GM13976 (cell line): Measurements from ENCODE around the gene DELE1.

Experiments used
- DNase-seq: peaks from one replicate; pipeline ENCODE4 v3.0.0; 2012; ENCODE audit warnings: low spot score
- CTCF ChIP-seq: IDR thresholded peaks from 2 replicates; pipeline ENCODE4 v1.5.1; 2012; ENCODE audit warnings: borderline replicate concordance, mild to moderate bottlenecking; ENCODE audit not compliant: insufficient read depth; ENCODE audit errors: extremely low read depth, missing control alignments, control extremely low read depth
- in situ Hi-C: fragments of 300-500 bp; cut with MboI; formaldehyde crosslinking; loops from one replicate; pipeline ENCODE4 v1.12.0; 2022; ENCODE audit warnings: low sequenced_read_pairs, mixed read lengths, inconsistent platforms; ENCODE audit not compliant: unreplicated experiment

DELE1 gene

GRCh38 chr5:141926434-141926833 lies 2.8 kb downstream of the DELE1 start:
- in situ Hi-C loops: no loop called here
- TF ChIP-seq CTCF: no peak
- DNase-seq: no peak

- no peak for TF ChIP-seq CTCF
- no peak for DNase-seq
- in situ Hi-C loops: no loop called here
Observed at GRCh38 chr5:141928051-141928450, 4.4 kb downstream of the DELE1 start.

- in situ Hi-C loops: no loop called here
Observed at GRCh38 chr5:141929398-141930058, 5.9 kb downstream of the DELE1 start.

GRCh38 chr5:141931694-141932093 lies 8.0 kb downstream of the DELE1 start:
- DNase-seq: no peak
- TF ChIP-seq CTCF: no peak
- in situ Hi-C loops: no loop called here

More at GRCh38 chr5:141929398-141930058, 5.9 kb downstream of the DELE1 start:
- no peak for TF ChIP-seq CTCF
- DNase-seq: no peak

GRCh38 chr5:141933151-141933550 lies 9.5 kb downstream of the DELE1 start:
- no peak for DNase-seq
- TF ChIP-seq CTCF: no peak
- in situ Hi-C loops: no loop called here

GRCh38 chr5:141934099-141934844 lies 10.6 kb downstream of the DELE1 start:
- no peak for TF ChIP-seq CTCF
- DNase-seq: no peak

More at GRCh38 chr5:141934099-141934844, 10.6 kb downstream of the DELE1 start:
- in situ Hi-C loops: no loop called here
